GM12891 (cell line): ENCODE results near the gene CRYBA4. TPM values are rescaled to one million over a fixed set of nuclear protein-coding genes. Genes with fewer than 3 reads are reported as not detected.

Source experiments
- DNase-seq: peaks from one replicate; pipeline ENCODE4 v3.0.0; 2011; ENCODE audit warnings: low spot score; ENCODE audit not compliant: insufficient read length
- FAIRE-seq: peaks from 2 replicates; lab custom pipeline; 2011; peaks lifted over from hg19 to GRCh38; lab: Jason Lieb, UNC
- PAX5 ChIP-seq: IDR thresholded peaks from 2 replicates; pipeline ENCODE4 v1.6.1; 2011; ENCODE audit warnings: low read length, moderate library complexity, mild to moderate bottlenecking; ENCODE audit not compliant: insufficient read depth, severe bottlenecking
- POLR2A ChIP-seq: IDR thresholded peaks from 2 replicates; pipeline ENCODE4 v1.6.1; 2011; ENCODE audit warnings: low read depth, low read length, control low read depth
- POLR2AphosphoS5 ChIP-seq: IDR thresholded peaks from 2 replicates; pipeline ENCODE4 v1.6.1; 2011; ENCODE audit warnings: low read depth, low read length, control low read depth
- POU2F2 ChIP-seq: IDR thresholded peaks from 2 replicates; pipeline ENCODE4 v1.6.1; 2011; ENCODE audit warnings: low read depth, mild to moderate bottlenecking, control low read depth, low read length, moderate library complexity
- SPI1 ChIP-seq: IDR thresholded peaks from 2 replicates; pipeline ENCODE4 v1.6.1; 2011; ENCODE audit warnings: low read depth, low read length, control low read depth
- TAF1 ChIP-seq: IDR thresholded peaks from 2 replicates; pipeline ENCODE4 v1.6.1; 2011; ENCODE audit warnings: low read depth, low read length, control low read depth
- polyA plus RNA-seq: library from polyadenylated mRNA; unstranded; fragments of >200 nt; gene quantifications from one replicate; pipeline ENCODE4 v1.2.1, GENCODE V29; 2012; ENCODE audit warnings: low read depth, missing spikeins, inconsistent platforms; ENCODE audit not compliant: missing spikeins

The CRYBA4 gene
- 0.28 TPM for polyA plus RNA-seq

DNA sequence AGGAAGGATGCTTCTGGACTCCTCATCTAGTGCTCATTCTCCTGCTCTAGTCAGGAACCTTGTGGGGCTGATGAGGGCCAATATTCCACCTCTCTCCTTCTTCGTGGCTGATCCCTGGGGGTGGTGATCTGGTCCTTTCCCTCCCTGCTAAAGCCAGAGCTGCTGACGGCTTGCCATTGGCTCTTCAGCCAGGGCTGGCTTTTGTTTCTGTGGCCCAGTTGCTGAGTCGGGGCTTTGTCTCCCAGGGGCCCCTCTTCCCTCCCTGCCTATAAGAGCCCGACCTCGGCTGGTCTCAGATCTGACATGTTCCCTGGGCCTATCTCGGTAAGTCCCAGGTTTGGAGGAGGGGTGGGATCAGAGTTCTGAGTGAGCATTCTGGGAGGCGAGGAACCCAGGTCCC, at the start of gene CRYBA4:
CRYBA4 (plus strand) TSS at position 301 of the 400 bp plus-strand sequence. CDS start 634 bp downstream, outside the sequence.
- no peak for DNase-seq
- FAIRE-seq: no peak
- TF ChIP-seq SPI1: no peak
- TF ChIP-seq PAX5: no peak
- no peak for TF ChIP-seq TAF1
- TF ChIP-seq POU2F2: no peak
- TF ChIP-seq POLR2A: no peak
- no peak for TF ChIP-seq POLR2AphosphoS5

DNA sequence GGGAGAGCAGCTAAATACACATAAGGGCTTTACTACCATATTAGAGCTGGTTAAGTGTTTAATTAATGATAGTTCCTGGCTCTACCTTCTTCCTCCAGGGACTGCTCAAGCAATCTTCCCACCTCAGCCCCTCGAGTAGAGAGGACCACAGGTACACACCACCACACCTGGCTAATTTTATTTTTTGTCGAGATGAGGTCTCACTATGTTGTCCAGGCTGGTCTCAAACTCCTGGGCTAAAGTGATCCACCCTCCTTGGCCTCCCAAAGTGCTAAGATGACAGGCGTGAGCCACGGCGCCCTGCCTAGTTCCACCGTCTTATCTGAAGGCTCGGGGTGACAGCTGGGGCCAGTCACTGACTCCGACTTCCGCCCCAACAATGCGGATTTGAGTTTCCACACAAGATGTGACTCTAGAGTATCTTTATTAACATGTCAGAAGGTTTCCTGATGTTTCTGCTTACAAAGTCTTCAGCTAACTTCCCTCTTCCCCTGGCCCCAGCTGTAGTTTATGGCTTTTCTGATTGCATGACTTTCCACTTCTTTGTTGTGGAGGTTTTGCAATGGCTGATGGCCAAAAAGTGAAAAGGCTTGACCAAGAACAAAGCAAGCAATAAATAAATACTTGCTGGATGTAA, 48.6 kb upstream of the CRYBA4 start:
- FAIRE-seq: no peak
- TF ChIP-seq POLR2A: no peak
- TF ChIP-seq POU2F2: no peak
- TF ChIP-seq PAX5: no peak
- no peak for TF ChIP-seq TAF1
- TF ChIP-seq POLR2AphosphoS5: no peak
- no peak for TF ChIP-seq SPI1
- DNase-seq: no peak

DNA sequence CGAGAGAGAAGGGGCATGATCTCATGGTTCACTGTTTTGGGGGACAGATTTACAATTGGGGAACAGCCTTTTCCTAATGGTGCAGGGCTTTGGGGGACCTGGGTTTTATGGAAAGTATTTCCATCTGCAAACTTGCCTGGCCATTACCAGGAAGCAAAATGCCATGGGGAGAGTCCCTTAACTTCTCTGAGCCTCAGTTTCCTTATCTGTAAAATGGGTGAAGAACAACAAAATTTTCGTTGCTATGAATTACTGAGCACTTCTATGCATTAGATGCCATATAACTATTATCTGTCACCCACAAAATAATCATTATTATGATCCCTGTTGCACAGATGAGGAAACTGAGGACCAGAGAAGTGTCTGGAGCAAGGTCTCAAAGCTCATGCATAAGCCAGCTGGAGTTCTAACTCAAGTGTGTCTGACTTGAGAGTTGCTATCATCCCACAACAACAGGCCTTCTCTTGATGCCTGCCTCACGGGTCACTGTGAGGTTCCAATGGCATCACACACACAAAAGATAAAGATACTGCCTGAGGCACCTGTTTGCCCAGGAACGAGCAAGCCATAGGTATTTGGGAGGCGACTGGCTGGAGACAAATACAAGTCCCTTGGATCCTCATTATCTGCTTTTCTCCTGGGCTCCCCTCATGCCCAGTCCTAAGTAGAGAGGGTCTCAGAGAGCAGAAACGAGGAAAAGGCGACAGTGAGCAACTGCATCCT, 47.6 kb upstream of the CRYBA4 start:
- DNase-seq (no peak), FAIRE-seq (no peak)
- TF ChIP-seq SPI1 (no peak), TAF1 (no peak), POLR2AphosphoS5 (no peak), POLR2A (no peak), POU2F2 (no peak), PAX5 (no peak)

DNA sequence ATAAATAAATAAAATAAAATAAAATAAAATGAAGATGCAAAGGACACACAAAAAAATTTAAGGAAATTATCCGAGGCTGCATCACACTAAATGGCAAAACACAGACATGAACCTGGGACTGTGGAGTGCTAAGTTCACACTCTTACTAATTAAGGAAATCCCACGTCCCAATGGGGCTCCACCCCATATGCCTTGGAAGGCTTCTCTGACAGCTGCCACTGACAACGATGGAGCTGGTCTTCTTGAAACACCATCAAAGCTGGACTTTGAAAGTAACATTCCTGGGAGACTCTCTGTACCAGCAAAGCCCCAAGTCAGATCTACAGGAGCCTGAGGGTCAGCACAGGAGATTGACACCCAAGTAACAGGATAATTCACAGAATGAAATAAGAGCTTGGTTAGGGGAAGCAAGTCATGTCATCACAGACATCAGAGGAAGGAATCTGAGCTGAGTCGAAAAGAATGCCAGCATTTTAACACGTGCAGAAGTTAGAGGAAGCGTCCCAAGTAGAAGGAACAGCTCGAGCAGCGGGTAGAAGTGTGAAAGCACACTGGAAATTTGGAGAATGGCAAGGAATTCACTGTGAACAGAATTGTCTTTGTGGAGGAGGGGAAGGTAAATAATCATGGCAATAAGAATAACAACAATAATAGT, 45.6 kb upstream of the CRYBA4 start:
- TF ChIP-seq TAF1 (no peak), POU2F2 (no peak), PAX5 (no peak), POLR2A (no peak), SPI1 (no peak)
- no peak for DNase-seq
- no peak for FAIRE-seq

GRCh38 chr22:26577081-26577480, 44.7 kb upstream of the CRYBA4 start:
- FAIRE-seq (no peak), DNase-seq (no peak)
- no peak for TF ChIP-seq TAF1
- no peak for TF ChIP-seq POLR2AphosphoS5

GRCh38 chr22:26579331-26579886, 42.4 kb upstream of the CRYBA4 start:
- DNase-seq (peak; percentile 62), FAIRE-seq (peak; percentile 94)
- no peak for TF ChIP-seq TAF1
- peak; percentile 55 for TF ChIP-seq SPI1

GRCh38 chr22:26580240-26580962, 41.4 kb upstream of the CRYBA4 start:
- DNase-seq (no peak), FAIRE-seq (no peak)
- TF ChIP-seq TAF1 (no peak), POU2F2 (no peak), POLR2AphosphoS5 (no peak), PAX5 (no peak), POLR2A (no peak), SPI1 (no peak)

DNA sequence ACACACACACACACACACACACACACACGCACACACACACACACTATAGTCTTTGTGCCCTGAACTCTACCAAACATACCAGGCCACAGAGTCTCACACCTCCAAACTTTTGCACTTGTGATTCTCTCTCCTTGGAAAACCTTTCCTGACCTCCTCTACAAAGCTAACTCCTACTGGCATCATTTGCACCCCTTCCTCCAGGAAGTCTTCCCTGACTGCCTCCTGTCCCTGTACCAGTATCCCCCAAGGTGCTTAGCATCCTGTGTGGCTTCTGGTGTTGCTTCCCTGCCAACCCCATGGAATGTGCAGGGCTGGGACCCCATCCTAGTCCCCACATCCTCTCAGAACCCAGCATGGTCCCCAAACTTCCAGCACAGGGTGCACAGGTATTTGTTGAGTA, 40.7 kb upstream of the CRYBA4 start:
- DNase-seq (no peak), FAIRE-seq (no peak)
- TF ChIP-seq POLR2A: no peak
- no peak for TF ChIP-seq PAX5
- no peak for TF ChIP-seq POU2F2
- no peak for TF ChIP-seq TAF1
- TF ChIP-seq SPI1: no peak
- TF ChIP-seq POLR2AphosphoS5: no peak

DNA sequence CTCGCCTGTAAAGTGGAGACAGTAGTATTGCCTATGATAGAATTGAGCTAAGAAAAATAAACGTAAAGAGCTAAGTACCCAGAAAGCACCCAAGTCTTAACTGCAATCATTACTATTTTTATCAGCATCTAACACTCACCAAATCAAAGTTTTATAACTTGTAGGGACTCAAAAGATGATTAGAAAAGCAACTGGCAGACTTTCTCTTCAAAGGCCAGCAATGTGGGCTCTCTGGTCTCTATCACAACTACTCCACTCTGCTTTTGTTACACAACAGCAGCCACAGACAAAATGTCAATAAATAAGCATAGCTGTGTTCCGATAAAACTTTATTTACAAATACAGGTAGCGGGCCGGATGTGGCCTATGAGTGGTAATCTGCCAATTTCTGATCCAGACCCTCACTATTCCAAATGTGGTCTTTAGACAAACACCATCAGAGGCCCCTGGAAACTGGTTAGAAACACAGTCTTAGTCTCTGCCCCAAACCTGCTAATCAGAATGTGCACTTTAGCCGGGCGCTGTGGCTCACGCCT, 40.1 kb upstream of the CRYBA4 start:
- no peak for DNase-seq
- TF ChIP-seq POU2F2 (no peak), POLR2A (no peak), POLR2AphosphoS5 (no peak), SPI1 (no peak), PAX5 (no peak), TAF1 (no peak)
- FAIRE-seq: no peak
